GM21737 (cell line): ENCODE results near the gene OSBPL10.
"Not testable (repeated sequence)": the region's sequence is repeated elsewhere in the genome, so short reads cannot be mapped to it uniquely, and the experiment has no call there.

Source experiments
- ATAC-seq: cut with Tn5 transposase; IDR thresholded peaks from one replicate; pipeline ENCODE4 v1.9.1; 2021; ENCODE audit warnings: mild to moderate bottlenecking, moderate library complexity; ENCODE audit not compliant: unreplicated experiment

The OSBPL10 gene

GRCh38 chr3:31896026-31896425 is 85.0 kb downstream of the OSBPL10 start:
- ATAC-seq, result no peak

- no peak for ATAC-seq
Measured at GRCh38 chr3:31895471-31895870, 85.6 kb downstream of the OSBPL10 start.

- no peak for ATAC-seq
Measured at GRCh38 chr3:31892916-31893573, 88.0 kb downstream of the OSBPL10 start.

GRCh38 chr3:31892500-31892899 is 88.6 kb downstream of the OSBPL10 start:
- ATAC-seq, result no peak

- ATAC-seq, result no peak
Measured at GRCh38 chr3:31891876-31892455, 89.1 kb downstream of the OSBPL10 start.

- ATAC-seq, result no peak
Measured at GRCh38 chr3:31890742-31891469, 90.2 kb downstream of the OSBPL10 start.

- no peak for ATAC-seq
Measured at GRCh38 chr3:31890007-31890406, 91.1 kb downstream of the OSBPL10 start.

- no peak for ATAC-seq
Measured at GRCh38 chr3:31885235-31885634, 95.8 kb downstream of the OSBPL10 start.

- ATAC-seq, result no peak
Measured at GRCh38 chr3:31884251-31884650, 96.8 kb downstream of the OSBPL10 start.

- no peak for ATAC-seq
Measured at GRCh38 chr3:31882895-31883294, 98.2 kb downstream of the OSBPL10 start.

- ATAC-seq, result no peak
Measured at GRCh38 chr3:31882431-31882830, 98.6 kb downstream of the OSBPL10 start.

- no peak for ATAC-seq
Measured at GRCh38 chr3:31880482-31881078, 100.5 kb downstream of the OSBPL10 start.

- ATAC-seq, result no peak
Measured at GRCh38 chr3:31880020-31880419, 101.0 kb downstream of the OSBPL10 start.

GRCh38 chr3:31879365-31879764 is 101.7 kb downstream of the OSBPL10 start:
- ATAC-seq, result no peak

GRCh38 chr3:31878231-31878838 is 102.7 kb downstream of the OSBPL10 start:
- ATAC-seq, result no peak

- ATAC-seq, result no peak
Measured at GRCh38 chr3:31876331-31876730, 104.7 kb downstream of the OSBPL10 start.

- ATAC-seq, result no peak
Measured at GRCh38 chr3:31875437-31875836, 105.6 kb downstream of the OSBPL10 start.

GRCh38 chr3:31873254-31873820 is 107.7 kb downstream of the OSBPL10 start:
- ATAC-seq, result no peak

GRCh38 chr3:31871939-31872507 is 109.0 kb downstream of the OSBPL10 start:
- ATAC-seq, result no peak

- not testable (repeated sequence) for ATAC-seq
Measured at GRCh38 chr3:31870111-31870510, 111.0 kb downstream of the OSBPL10 start.

GRCh38 chr3:31868236-31868635 is 112.8 kb downstream of the OSBPL10 start:
- ATAC-seq, result no peak
